ENCODE results near the gene ARVCF. TPM values are rescaled to one million over a fixed set of nuclear protein-coding genes. Genes with fewer than 3 reads are reported as not detected.

Gene ARVCF
- total RNA-seq, 4 donors from 2014 or later: 10.7 to 21.2 (median 18.4) TPM

- no peaks in the 10 kb centered on the region for H3K4me1 ChIP-seq
- H3K36me3 ChIP-seq: peaks cover 0 to 47% (median 0%) of the 10 kb centered on the region in 3 donors
- no peaks in the 10 kb centered on the region for H3K27me3 ChIP-seq
- DNase-seq: no peak
- no peak for TF ChIP-seq POLR2A (IDR thresholded peaks at IDR 0.05)
- TF ChIP-seq, protein P1, sequence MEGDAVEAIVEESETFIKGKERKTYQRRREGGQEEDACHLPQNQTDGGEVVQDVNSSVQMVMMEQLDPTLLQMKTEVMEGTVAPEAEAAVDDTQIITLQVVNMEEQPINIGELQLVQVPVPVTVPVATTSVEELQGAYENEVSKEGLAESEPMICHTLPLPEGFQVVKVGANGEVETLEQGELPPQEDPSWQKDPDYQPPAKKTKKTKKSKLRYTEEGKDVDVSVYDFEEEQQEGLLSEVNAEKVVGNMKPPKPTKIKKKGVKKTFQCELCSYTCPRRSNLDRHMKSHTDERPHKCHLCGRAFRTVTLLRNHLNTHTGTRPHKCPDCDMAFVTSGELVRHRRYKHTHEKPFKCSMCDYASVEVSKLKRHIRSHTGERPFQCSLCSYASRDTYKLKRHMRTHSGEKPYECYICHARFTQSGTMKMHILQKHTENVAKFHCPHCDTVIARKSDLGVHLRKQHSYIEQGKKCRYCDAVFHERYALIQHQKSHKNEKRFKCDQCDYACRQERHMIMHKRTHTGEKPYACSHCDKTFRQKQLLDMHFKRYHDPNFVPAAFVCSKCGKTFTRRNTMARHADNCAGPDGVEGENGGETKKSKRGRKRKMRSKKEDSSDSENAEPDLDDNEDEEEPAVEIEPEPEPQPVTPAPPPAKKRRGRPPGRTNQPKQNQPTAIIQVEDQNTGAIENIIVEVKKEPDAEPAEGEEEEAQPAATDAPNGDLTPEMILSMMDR (IDR thresholded peaks at IDR 0.05): no peak
- no peak overlapping the region for H3K4me3 ChIP-seq
- H3K27ac ChIP-seq: no peak overlapping the region
- no peaks in the 10 kb centered on the region for H3K9me3 ChIP-seq
Measured at GRCh38 chr22:20039683-20040325, 23.2 kb upstream of the ARVCF start.

GRCh38 chr22:20038574-20038973, 22.0 kb upstream of the ARVCF start:
- no peak overlapping the region for H3K4me3 ChIP-seq
- peaks cover 0 to 35% (median 0%) of the 10 kb centered on the region in 3 donors for H3K36me3 ChIP-seq
- H3K9me3 ChIP-seq: no peaks in the 10 kb centered on the region
- TF ChIP-seq, protein P1 (IDR thresholded peaks at IDR 0.05): no peak
- TF ChIP-seq POLR2A (IDR thresholded peaks at IDR 0.05): no peak
- no peak for DNase-seq
- H3K27me3 ChIP-seq: no peaks in the 10 kb centered on the region
- H3K4me1 ChIP-seq: no peaks in the 10 kb centered on the region
- H3K27ac ChIP-seq: no peak overlapping the region

- TF ChIP-seq, protein P1 (IDR thresholded peaks at IDR 0.05): no peak
- no peak for TF ChIP-seq POLR2A (IDR thresholded peaks at IDR 0.05)
- DNase-seq: no peak
- H3K36me3 ChIP-seq: peaks cover 0 to 27% (median 0%) of the 10 kb centered on the region in 3 donors
- no peaks in the 10 kb centered on the region for H3K27me3 ChIP-seq
- H3K9me3 ChIP-seq: no peaks in the 10 kb centered on the region
- H3K4me3 ChIP-seq: no peak overlapping the region
- H3K4me1 ChIP-seq: peaks cover 0 to 4% (median 0%) of the 10 kb centered on the region in 4 donors
- no peak overlapping the region for H3K27ac ChIP-seq
Measured at GRCh38 chr22:20037419-20037818, 20.8 kb upstream of the ARVCF start.

GRCh38 chr22:20036535-20037392, 20.1 kb upstream of the ARVCF start:
- Histone ChIP-seq H3K27me3 (no peaks in the 10 kb centered on the region), H3K9me3 (no peaks in the 10 kb centered on the region), H3K27ac (no peak overlapping the region), H3K4me3 (no peak overlapping the region), H3K36me3 (peaks cover 0 to 27% (median 0%) of the 10 kb centered on the region in 3 donors), H3K4me1 (peaks cover 0 to 4% (median under 1%) of the 10 kb centered on the region in 4 donors)
- no peak for DNase-seq
- TF ChIP-seq, protein P1 (IDR thresholded peaks at IDR 0.05): no peak
- TF ChIP-seq POLR2A (IDR thresholded peaks at IDR 0.05): no peak

GRCh38 chr22:20036084-20036482, 19.5 kb upstream of the ARVCF start:
- Histone ChIP-seq H3K4me3 (no peak overlapping the region), H3K4me1 (peaks cover 0 to 4% (median 2%) of the 10 kb centered on the region in 4 donors), H3K27me3 (no peaks in the 10 kb centered on the region), H3K36me3 (peaks cover 0 to 32% (median 0%) of the 10 kb centered on the region in 3 donors), H3K27ac (no peak overlapping the region), H3K9me3 (no peaks in the 10 kb centered on the region)
- no peak for TF ChIP-seq POLR2A (IDR thresholded peaks at IDR 0.05)
- TF ChIP-seq, protein P1 (IDR thresholded peaks at IDR 0.05): no peak
- DNase-seq: no peak
